HuH-7.5 (cell line): Measurements from ENCODE around the gene MTR.

Experiments used
- DNase-seq: peaks from one replicate; pipeline ENCODE4 v3.0.0; 2011; ENCODE audit warnings: low spot score

Gene MTR

DNA sequence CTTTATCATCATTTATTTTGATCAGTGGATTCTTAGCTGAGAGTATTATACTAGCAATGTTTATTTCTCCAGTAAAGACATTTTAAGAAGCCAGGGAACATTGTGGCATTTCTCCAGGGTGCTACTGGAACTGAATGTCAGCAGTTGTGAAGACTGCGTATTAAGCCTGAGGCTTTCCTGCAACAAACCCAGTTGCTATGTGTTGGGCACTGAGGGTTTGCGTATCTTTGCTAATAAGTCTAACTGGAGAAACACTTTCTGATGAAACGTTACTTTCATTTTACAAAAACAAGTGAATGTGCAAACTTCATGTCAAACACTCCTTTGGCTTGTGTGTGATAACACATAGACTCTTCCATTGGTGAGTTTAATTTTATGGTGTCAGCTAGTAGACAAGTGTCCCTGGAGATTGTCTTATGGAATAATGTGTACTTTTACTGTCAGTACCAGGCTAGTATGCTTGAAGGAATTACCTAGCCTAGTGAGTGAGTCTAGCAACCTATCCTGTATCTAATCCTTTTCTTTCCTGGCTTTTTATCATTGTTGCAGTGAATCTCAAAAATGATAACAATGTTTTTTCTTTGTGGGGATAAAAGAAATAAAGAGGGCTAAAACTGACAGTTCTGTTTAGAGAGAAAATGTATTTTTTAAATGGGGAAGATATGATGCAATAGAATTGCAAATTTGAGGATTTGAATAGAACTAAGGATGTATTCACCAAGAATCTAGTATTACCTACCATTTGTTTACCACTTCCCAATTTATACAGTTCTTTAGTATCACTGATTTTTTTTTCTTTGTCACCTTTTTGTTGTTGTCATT, 70.1 kb downstream of the MTR start:
- no peak for DNase-seq

DNA sequence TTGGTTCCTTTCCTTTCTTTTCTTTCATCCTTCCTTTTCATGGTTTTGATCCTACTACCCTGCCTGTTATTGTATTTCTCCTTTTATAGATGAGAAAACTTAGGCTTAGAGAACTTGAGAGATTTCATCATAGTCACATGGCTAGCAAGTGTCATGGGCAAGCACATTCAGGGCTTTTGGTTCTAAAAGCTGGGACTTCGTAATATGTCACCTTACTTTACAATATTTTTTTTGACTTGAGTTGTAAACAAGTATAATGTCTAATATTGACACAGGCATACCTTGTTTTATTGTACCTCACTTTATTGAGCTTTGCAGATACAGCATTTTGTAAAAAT, 70.7 kb downstream of the MTR start:
- no peak for DNase-seq

- no peak for DNase-seq
Observed at GRCh38 chr1:236868625-236869467, 73.8 kb downstream of the MTR start.

DNA sequence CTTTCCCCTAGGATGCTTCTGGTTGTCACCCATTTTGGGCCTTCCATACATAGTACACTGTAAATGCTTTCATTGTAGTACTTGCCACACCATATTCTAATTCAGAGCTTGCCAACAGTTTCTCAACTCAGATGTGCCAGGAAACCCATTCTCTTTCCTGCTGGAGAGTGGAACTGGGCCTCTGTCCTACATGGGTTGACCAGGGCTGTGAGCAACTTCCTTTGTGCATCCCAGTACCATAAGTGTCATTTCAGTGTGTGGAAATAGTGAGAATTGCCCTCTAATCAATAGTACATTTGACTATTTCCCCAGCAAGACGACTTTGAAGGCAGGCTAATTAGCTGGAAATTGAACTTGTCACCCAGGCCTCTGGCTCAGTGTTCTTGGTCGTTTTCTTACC, 74.8 kb downstream of the MTR start:
- DNase-seq, result no peak

- no peak for DNase-seq
Observed at GRCh38 chr1:236870721-236871120, 75.6 kb downstream of the MTR start.

GRCh38 chr1:236872075-236872666, 77.1 kb downstream of the MTR start:
- DNase-seq, result no peak

- DNase-seq, result no peak
Observed at GRCh38 chr1:236875975-236876374, 80.9 kb downstream of the MTR start.

GRCh38 chr1:236877661-236878060, 82.6 kb downstream of the MTR start:
- DNase-seq, result no peak

- DNase-seq, result no peak
Observed at GRCh38 chr1:236880209-236880608, 85.1 kb downstream of the MTR start.

- no peak for DNase-seq
Observed at GRCh38 chr1:236882678-236883077, 87.6 kb downstream of the MTR start.

- no peak for DNase-seq
Observed at GRCh38 chr1:236886199-236886598, 91.1 kb downstream of the MTR start.

DNA sequence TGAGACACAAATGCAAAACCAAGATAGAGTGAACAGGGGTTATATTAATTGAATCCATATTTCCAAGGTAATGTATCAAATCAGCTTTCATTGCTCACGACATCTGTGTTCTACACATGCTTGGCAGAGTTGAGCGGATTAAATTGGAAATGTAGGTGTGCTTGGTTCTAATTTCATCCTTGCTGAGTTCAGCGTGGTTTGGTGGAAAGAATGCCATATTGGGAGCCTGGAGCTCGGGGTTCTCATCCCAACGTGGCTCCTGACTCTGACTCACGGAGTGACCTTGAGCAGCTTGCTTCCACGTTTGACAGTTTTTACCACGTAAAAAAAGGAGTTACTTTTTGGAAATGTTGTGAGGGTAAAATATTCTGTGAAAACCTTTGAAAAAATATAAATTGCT, 92.0 kb downstream of the MTR start:
- DNase-seq, result no peak

GRCh38 chr1:236888126-236888525, 93.0 kb downstream of the MTR start:
- no peak for DNase-seq

GRCh38 chr1:236888903-236889302, 93.8 kb downstream of the MTR start:
- DNase-seq, result no peak

GRCh38 chr1:236890152-236891056, 95.3 kb downstream of the MTR start:
- DNase-seq, result no peak

DNA sequence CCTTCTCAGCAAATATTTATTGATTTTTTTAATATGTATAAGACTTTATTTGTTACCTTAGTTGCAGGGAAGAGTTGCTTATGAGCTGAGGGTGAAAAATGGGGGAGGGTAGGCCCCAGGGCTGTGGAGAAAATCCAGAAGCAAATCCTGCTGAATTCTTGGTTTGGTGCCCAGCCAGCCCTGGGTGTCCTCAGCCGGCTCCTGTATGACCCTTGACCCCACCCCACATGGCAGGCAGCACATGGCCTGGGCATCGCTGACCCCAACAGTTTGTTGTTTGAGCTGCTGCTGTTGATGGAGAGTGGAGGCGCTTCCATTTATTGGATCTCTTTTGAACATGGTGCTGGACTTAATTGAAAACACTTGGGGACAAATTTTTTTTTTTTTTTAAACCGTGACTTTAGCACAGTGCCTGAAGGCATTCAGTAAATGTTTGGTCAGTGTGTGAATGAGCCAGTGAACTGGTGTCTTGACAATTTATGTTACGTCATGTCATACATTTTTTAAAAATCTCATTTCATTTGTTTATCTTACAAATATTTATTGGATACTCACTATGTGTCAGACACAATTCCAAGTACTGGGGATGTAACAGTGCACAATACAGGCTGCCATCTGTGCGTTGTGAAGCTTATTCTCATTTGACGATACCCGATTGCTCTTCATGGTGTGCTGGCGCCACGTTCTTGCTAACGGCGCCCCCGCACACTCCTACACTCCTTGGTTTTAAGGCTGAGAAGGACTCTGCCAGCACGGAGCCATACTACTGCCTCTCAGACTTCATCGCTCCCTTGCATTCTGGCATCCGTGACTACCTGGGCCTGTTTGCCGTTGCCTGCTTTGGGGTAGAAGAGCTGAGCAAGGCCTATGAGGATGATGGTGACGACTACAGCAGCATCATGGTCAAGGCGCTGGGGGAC, 98.8 kb downstream of the MTR start:
- no peak for DNase-seq

DNA sequence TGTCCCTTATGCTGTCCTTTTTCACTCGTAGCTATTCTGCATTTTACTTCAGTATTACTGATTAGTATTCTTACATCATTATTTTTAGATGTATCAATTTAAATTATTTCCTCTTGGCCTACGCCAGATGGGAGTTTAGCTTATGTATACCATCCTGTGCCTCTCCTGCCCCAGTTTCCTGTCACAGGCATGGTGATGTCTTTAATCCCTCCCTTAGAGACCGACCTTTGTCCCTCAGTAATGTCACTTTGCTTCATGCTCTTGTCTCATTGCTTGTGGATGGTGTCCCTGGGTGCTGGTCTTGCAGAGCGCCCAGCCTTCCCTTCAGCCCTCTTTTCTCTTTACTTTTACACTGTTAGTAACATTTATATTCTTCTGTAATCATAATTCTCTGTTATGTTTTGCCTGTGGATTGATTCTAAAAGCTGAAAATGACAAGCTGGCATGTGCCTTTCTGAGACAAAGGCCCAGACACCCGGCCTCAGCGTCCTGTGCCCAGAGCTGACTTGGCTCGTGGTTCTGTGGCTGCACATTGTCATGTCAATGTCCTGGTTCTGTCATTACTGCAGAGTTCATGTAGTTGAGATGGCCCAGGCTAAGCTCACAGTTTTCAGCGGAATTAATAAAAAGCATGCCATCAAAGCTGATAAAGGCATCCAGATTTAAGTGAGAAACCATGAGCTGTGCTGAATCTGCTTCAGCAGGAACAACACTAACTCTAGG, 100.7 kb downstream of the MTR start:
- DNase-seq, result no peak

GRCh38 chr1:236896716-236897115, 101.6 kb downstream of the MTR start:
- DNase-seq, result no peak

DNA sequence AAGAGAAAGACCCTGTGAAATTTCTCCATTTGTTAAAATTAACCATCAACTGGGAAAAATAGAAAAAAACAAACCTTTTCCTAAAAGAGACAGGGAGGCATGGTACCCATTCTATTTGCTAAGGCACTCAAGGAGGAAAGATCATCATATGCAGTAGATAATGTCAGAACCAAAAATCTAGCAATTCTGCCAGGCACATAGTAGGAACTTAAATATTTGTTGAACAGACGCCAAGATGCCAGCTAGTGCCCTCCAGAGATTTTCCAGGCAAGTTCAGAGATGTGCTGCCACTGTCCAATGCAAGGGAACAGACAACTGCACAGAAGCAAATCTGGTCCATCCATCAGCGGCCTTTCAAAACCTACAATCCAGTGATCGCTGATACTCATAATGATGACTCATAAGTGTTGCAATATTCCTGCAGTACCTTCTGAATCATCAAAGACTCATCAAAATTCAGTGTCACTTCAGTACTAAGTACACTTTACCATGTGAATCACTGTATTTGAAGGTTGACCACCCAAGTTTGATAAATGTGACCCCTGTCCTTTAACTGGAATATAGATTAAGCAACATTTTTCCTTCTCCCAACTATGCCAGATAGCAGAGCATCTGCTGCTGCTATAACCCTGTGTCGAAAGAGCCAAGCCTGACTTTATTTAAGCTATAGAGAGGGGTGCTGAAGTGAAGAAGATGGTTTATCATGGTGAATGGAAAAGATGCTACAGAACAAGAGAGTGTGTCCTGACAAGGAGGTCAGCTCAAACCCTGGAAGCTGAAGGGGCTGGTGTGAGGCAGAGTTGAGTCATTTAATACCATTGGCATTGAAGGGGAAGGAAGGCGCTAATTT, 110.0 kb downstream of the MTR start:
- DNase-seq, result no peak
